ENCODE data around the gene TXNDC15. TPM values are rescaled to one million over a fixed set of nuclear protein-coding genes. Genes with fewer than 3 reads are reported as not detected.

TXNDC15 gene
- total and polyA plus RNA-seq, 2 of the 13 experiments (the other 11 are each of a cell fraction or from before 2014, with no cell fraction given): 22.2 to 49.9 TPM

GRCh38 chr5:134845852-134846640 is 28.1 kb upstream of the TXNDC15 start, which contains the start of gene C5orf24 (continued):
- peak; percentile 79; the same call in 1 of the 2 replicates for TF ChIP-seq STAT6 (CRISPR knock-in tag; IDR thresholded peaks at IDR 0.05; ENCODE audit: borderline replicate concordance)
- TF ChIP-seq CERS6 (CRISPR knock-in tag; IDR thresholded peaks at IDR 0.05): no peak
- TF ChIP-seq CBX2 (IDR thresholded peaks at IDR 0.05; ENCODE audit: low read depth, low read length): no peak
- TF ChIP-seq CBX2 (CRISPR knock-in tag; IDR thresholded peaks at IDR 0.05; ENCODE audit: low read depth): no peak
- TF ChIP-seq USF2 (IDR thresholded peaks at IDR 0.05; ENCODE audit: low read depth, low read length): no peak
- no peak for TF ChIP-seq USF2 (CRISPR knock-in tag; IDR thresholded peaks at IDR 0.05; ENCODE audit: borderline replicate concordance)
- no peak for TF ChIP-seq HMG20A (CRISPR knock-in tag; IDR thresholded peaks at IDR 0.05; ENCODE audit: borderline replicate concordance)
- TF ChIP-seq SMYD3 (CRISPR knock-in tag; IDR thresholded peaks at IDR 0.05): 0 out of 2 replicates have a peak, but pooled peaks have one; percentile 48
- TF ChIP-seq RXRA (CRISPR knock-in tag; IDR thresholded peaks at IDR 0.05): no peak
- no peak for TF ChIP-seq ZNF644 (CRISPR knock-in tag; IDR thresholded peaks at IDR 0.05; ENCODE audit: low read depth)
- TF ChIP-seq ZNF616 (CRISPR knock-in tag; IDR thresholded peaks at IDR 0.05; ENCODE audit: low read depth): peak; percentile 84; the same call in 1 of the 2 replicates
- TF ChIP-seq HMG20B (CRISPR knock-in tag; conservative IDR thresholded peaks at IDR 0.05): no peak
- TF ChIP-seq SKI (IDR thresholded peaks at IDR 0.05; ENCODE audit: partially characterized antibody): peak; percentile 58
- TF ChIP-seq MXD4 (CRISPR knock-in tag; IDR thresholded peaks at IDR 0.05): peak; percentile 90; the same call in 1 of the 2 replicates
- no peak for TF ChIP-seq ZNF3 (CRISPR knock-in tag; IDR thresholded peaks at IDR 0.05)
- TF ChIP-seq HNRNPH1 (optimal IDR thresholded peaks at IDR 0.05; ENCODE audit: low read depth, low read length): peak; percentile 31
- no peak for TF ChIP-seq SNRNP70 (IDR thresholded peaks at IDR 0.05; ENCODE audit: low read depth, low read length)
- TF ChIP-seq SP5 (CRISPR knock-in tag; IDR thresholded peaks at IDR 0.05; ENCODE audit: borderline replicate concordance, low read depth): peak; percentile 16; the same call in 1 of the 2 replicates
- no peak; the same call in 1 of the 2 replicates for TF ChIP-seq ZNF670 (CRISPR knock-in tag; IDR thresholded peaks at IDR 0.05; ENCODE audit: borderline replicate concordance)
- TF ChIP-seq ZMAT5 (CRISPR knock-in tag; IDR thresholded peaks at IDR 0.05; ENCODE audit: borderline replicate concordance, low read depth): no peak

All from HepG2 (cell line).